Esophagus squamous epithelium (tissue), 5 donors: Measurements from ENCODE around the gene RAB17. TPM values are rescaled to one million over a fixed set of nuclear protein-coding genes. Genes with fewer than 3 reads are reported as not detected.

ENCODE experiments used
- DNase-seq: peaks from one replicate; lab custom pipeline; 2025; lab: John Stamatoyannopoulos, UW
- H3K27ac ChIP-seq, 4 donors: fragments of 200-600 bp; sonication (generic); one replicate each; pipeline ENCODE4 v1.5.1; 2016 to 2019; ENCODE audit warnings: mild to moderate bottlenecking in 1 of 4
- H3K27me3 ChIP-seq, 4 donors: fragments of 200-600 bp; sonication (generic); 1 replicate in 3 of 4; 2 replicates in 1 of 4; pipeline versions ENCODE4 v1.5.1 to v1.6.0; 2017 to 2021; ENCODE audit warnings: antibody characterized with exemption in 1 of 4
- H3K36me3 ChIP-seq, 3 donors: fragments of 200-600 bp; sonication (generic); one replicate each; pipeline ENCODE4 v1.5.1; 2016 to 2019
- H3K4me1 ChIP-seq, 3 donors: fragments of 200-600 bp; sonication (generic); one replicate each; pipeline ENCODE4 v1.5.1; 2017 to 2019
- H3K4me3 ChIP-seq, 4 donors: fragments of 200-600 bp; sonication (generic); 1 replicate in 3 of 4; 2 replicates in 1 of 4; pipeline ENCODE4 v1.5.1; 2016 to 2019; ENCODE audit warnings: mild to moderate bottlenecking in 2 of 4, moderate library complexity in 1 of 4
- H3K9me3 ChIP-seq, 3 donors: fragments of 200-600 bp; sonication (generic); one replicate each; pipeline ENCODE4 v1.5.1; 2016 to 2019
- CTCF ChIP-seq, 6 experiments: fragments of 450-650 bp in 4 of 6; fragments of 200-600 bp in 2 of 6; sonication (generic) in 2 of 6; IDR thresholded peaks; one replicate each; pipeline ENCODE4 v1.5.1; 2016 to 2019; ENCODE audit warnings: antibody characterized with exemption in 6 of 6, mild to moderate bottlenecking in 4 of 6, moderate library complexity in 4 of 6
- POLR2A ChIP-seq, 4 donors: fragments of 450-650 bp; IDR thresholded peaks; one replicate each; pipeline ENCODE4 v1.6.1; 2017; ENCODE audit warnings: antibody characterized with exemption in 4 of 4, mild to moderate bottlenecking in 4 of 4, moderate library complexity in 3 of 4
- WGBS, 2 donors: methylation state at CpG; one replicate each; pipeline ENCODE4 v1.1.5; 2018; 5-methylcytosine and 5-hydroxymethylcytosine counted together
- intact Hi-C: fragments of 100-400 bp; cut with DNase I; formaldehyde crosslinking; loops from one replicate; pipeline ENCODE4 v1.15.0; 2022
- total RNA-seq, 4 donors: library from RNA; depleted of rRNA; stranded (reverse); fragments of >200 nt; gene quantifications; one replicate each; pipeline ENCODE4 v1.1.0, GENCODE V29; 2016
- donor health status: DM: yes; HTN: yes; CAD: no.

RAB17 gene, protein sequence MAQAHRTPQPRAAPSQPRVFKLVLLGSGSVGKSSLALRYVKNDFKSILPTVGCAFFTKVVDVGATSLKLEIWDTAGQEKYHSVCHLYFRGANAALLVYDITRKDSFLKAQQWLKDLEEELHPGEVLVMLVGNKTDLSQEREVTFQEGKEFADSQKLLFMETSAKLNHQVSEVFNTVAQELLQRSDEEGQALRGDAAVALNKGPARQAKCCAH
- 10 to 100 TPM in 1 of 4 donors, 1 to 10 TPM in 3; 2.0 to 11.1 (median 6.4) TPM for total RNA-seq

DNA sequence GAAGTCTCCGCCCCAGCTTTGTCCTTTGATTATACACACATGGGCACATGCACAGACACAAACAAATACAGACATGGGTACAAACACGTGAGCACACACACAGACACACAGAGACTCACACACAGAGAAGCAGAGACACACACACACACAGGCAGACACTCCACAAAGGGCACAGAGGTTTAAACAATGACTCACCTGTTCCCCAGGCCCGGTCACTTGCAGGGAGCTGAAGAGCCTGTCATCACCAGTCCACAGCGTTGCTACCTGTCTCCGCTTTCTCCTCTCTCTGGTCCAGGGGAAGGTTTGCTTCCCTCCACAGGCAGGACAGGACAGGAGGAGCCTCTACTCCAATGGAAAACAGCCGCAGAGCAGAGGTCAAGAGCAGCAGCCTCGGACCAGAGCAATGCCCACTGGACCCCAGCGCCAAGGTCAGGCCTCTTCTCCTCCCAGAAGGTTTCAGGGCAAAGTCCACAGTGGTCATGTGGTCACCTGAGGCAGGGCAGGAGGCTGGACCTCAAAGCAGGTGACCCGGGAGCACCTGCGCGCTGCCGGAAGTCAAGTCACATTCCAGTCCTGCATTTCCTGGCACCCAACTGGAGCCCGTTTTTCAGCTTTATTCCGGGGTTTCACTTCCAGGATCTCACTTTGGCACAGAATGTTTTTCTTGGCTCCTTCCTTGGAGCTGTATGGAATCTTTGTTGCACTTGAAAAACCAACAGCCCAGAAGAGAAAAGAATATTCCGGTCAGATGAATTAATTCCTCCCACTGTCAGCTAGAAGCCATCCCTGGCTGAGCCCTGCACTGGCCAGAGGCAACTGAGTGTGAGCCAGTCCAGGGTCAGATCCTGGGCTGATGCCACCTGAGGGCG, at the start of gene RAB17:
Gene RAB17, minus strand, starts transcription at position 463 of the 869 bp plus-strand sequence. CDS start 4,580 bp downstream, outside the sequence.
- no peak for DNase-seq
- Histone ChIP-seq H3K36me3 (no peaks in the 10 kb centered on the region), H3K4me3 (peak within 1 kb of the TSS; percentile 5 to 50 (median 16)), H3K27ac (peak within 1 kb of the TSS; percentile 11 to 76 (median 66)), H3K9me3 (no peaks in the 10 kb centered on the region), H3K4me1 (peaks cover 20 to 50% (median 23%) of the 10 kb centered on the region in 3 donors), H3K27me3 (no peaks in the 10 kb centered on the region)
- no peak for TF ChIP-seq POLR2A (IDR thresholded peaks at IDR 0.05)
- no peak for TF ChIP-seq CTCF (IDR thresholded peaks at IDR 0.05)
- intact Hi-C loops, result no loop called here
- 35 to 44% methylated on average over 5 to 12 of the region's 16 CpGs for WGBS, 2 donors

DNA sequence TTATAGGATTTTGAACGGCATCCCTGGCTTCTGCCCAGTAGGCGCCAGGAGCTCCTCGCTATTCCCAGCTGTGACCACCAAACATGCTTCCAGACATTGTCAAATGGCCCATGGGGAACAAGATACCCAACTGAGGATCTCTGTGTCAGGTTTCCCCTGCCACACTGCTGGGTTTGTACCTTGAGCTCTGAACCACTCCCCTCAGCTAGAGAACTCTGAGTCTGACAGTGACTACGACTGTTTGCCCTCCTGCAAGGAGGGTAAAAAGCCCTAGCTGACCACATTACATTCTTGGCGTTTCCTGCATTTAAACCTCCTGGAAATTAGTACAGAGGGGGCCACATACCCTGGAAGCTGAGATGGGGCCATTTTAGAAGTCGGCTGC, 49.3 kb upstream of the RAB17 start:
- no peaks in the 10 kb centered on the region for H3K27me3 ChIP-seq
- TF ChIP-seq CTCF (IDR thresholded peaks at IDR 0.05), result no peak
- no peak for TF ChIP-seq POLR2A (IDR thresholded peaks at IDR 0.05)
- DNase-seq, result no peak
- no peak overlapping the region for H3K4me3 ChIP-seq
- 89 to 97% methylated on average over 3 to 6 of the region's 6 CpGs for WGBS, 2 donors
- no peaks in the 10 kb centered on the region for H3K4me1 ChIP-seq
- no peak overlapping the region for H3K27ac ChIP-seq
- no peaks in the 10 kb centered on the region for H3K36me3 ChIP-seq
- peaks cover 0 to 1% (median 0%) of the 10 kb centered on the region in 3 donors for H3K9me3 ChIP-seq
- intact Hi-C loops, result no loop called here

- Histone ChIP-seq H3K9me3 (peaks cover 0 to 7% (median 5%) of the 10 kb centered on the region in 3 donors), H3K36me3 (no peaks in the 10 kb centered on the region), H3K4me3 (no peak overlapping the region), H3K4me1 (no peaks in the 10 kb centered on the region), H3K27ac (no peak overlapping the region), H3K27me3 (no peaks in the 10 kb centered on the region)
- no peak for DNase-seq
- intact Hi-C loops, result no loop called here
- TF ChIP-seq POLR2A (IDR thresholded peaks at IDR 0.05) (no peak), CTCF (IDR thresholded peaks at IDR 0.05) (no peak)
- WGBS, 2 donors, result 79 to 80% methylated on average over 11 of the region's 11 CpGs
Measured at GRCh38 chr2:237639052-237639835, 48.7 kb upstream of the RAB17 start.

DNA sequence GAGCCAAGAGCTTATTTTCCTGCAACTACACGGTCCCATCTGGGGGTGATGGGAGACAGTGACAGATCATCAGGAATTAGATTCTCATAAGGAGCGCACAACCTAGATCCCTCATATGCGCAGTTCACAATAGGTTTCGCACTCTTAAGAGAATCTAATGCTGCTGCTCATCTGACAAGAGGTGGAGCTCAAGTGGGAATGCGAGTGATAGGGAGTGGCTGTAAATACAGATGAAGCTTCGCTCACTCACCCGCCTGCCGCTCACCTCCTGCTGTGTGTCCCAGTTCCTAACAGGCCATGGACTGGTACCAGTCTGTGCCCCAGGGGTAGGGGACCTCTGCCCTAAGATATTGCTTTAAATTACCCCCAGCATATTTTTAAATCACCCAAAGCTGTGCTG, 47.6 kb upstream of the RAB17 start:
- WGBS, 2 donors, result 93 to 98% methylated on average over 8 of the region's 8 CpGs
- H3K36me3 ChIP-seq, result no peaks in the 10 kb centered on the region
- intact Hi-C loops, result no loop called here
- peaks cover 0 to 8% (median 6%) of the 10 kb centered on the region in 3 donors for H3K9me3 ChIP-seq
- no peak overlapping the region for H3K4me3 ChIP-seq
- no peak for TF ChIP-seq CTCF (IDR thresholded peaks at IDR 0.05)
- no peak for TF ChIP-seq POLR2A (IDR thresholded peaks at IDR 0.05)
- no peaks in the 10 kb centered on the region for H3K27me3 ChIP-seq
- H3K27ac ChIP-seq, result no peak overlapping the region
- peaks cover 0 to 5% (median 0%) of the 10 kb centered on the region in 3 donors for H3K4me1 ChIP-seq
- no peak for DNase-seq
